GM06990 (cell line): Measurements from ENCODE around the gene STIM2.
"Not testable (repeated sequence)": the region's sequence is repeated elsewhere in the genome, so short reads cannot be mapped to it uniquely, and the experiment has no call there.

Experiments used
- DNase-seq: peaks from one replicate; pipeline ENCODE4 v3.0.0-alpha.2; 2011; ENCODE audit not compliant: insufficient read length; ENCODE audit errors: extremely low read depth
- H3K27me3 ChIP-seq: replicated peaks from 2 replicates; pipeline ENCODE4 v1.6.0; 2011; ENCODE audit warnings: low read length; ENCODE audit not compliant: control insufficient read depth, insufficient read depth
- H3K36me3 ChIP-seq: 2 replicates; pipeline ENCODE4 v1.5.1; 2011; ENCODE audit warnings: low read length; ENCODE audit not compliant: control insufficient read depth, insufficient read depth
- H3K4me3 ChIP-seq: replicated peaks from 2 replicates; pipeline ENCODE4 v1.5.1; 2011; ENCODE audit warnings: low read depth, mild to moderate bottlenecking, control low read depth, low read length
- TF ChIP-seq, protein P1 (sequence below): IDR thresholded peaks from 2 replicates; pipeline ENCODE4 v1.5.1; 2011; ENCODE audit warnings: low read length, control low read depth, mild to moderate bottlenecking, inconsistent platforms; ENCODE audit not compliant: insufficient read depth, poor library complexity, severe bottlenecking

STIM2 gene

GRCh38 chr4:26891867-26892266 is 31.2 kb downstream of the STIM2 start:
- no peak for DNase-seq
- Histone ChIP-seq H3K4me3 (no peak overlapping the region), H3K27me3 (no peaks in the 10 kb centered on the region), H3K36me3 (no peaks in the 10 kb centered on the region)
- TF ChIP-seq, protein P1, sequence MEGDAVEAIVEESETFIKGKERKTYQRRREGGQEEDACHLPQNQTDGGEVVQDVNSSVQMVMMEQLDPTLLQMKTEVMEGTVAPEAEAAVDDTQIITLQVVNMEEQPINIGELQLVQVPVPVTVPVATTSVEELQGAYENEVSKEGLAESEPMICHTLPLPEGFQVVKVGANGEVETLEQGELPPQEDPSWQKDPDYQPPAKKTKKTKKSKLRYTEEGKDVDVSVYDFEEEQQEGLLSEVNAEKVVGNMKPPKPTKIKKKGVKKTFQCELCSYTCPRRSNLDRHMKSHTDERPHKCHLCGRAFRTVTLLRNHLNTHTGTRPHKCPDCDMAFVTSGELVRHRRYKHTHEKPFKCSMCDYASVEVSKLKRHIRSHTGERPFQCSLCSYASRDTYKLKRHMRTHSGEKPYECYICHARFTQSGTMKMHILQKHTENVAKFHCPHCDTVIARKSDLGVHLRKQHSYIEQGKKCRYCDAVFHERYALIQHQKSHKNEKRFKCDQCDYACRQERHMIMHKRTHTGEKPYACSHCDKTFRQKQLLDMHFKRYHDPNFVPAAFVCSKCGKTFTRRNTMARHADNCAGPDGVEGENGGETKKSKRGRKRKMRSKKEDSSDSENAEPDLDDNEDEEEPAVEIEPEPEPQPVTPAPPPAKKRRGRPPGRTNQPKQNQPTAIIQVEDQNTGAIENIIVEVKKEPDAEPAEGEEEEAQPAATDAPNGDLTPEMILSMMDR, result no peak

- H3K27me3 ChIP-seq, result no peaks in the 10 kb centered on the region
- no peaks in the 10 kb centered on the region for H3K36me3 ChIP-seq
- no peak overlapping the region for H3K4me3 ChIP-seq
- TF ChIP-seq, protein P1, result no peak
- no peak for DNase-seq
Observed at GRCh38 chr4:26892480-26893150, 32.0 kb downstream of the STIM2 start.

DNA sequence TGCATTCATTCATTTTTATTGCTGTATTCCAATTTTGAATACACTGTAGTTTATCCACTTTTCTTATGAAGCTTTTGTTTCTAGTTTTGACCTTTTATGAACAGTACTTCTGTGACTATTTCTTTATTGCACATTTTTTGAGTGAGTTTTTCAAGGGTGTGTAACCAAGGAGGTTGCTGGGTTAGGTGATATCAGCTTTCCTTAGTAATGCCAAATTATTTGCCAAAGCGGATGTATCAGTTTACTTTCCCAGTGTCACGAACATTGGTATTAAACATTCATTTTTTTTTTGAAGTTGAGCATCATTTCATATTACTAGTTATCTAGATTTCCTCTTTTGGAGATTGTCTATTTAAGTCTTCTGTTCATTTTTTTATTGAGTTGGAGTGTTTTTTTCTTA is 32.9 kb downstream of the STIM2 start:
- no peaks in the 10 kb centered on the region for H3K36me3 ChIP-seq
- no peak for DNase-seq
- TF ChIP-seq, protein P1, result no peak
- H3K4me3 ChIP-seq, result no peak overlapping the region
- H3K27me3 ChIP-seq, result no peaks in the 10 kb centered on the region

DNA sequence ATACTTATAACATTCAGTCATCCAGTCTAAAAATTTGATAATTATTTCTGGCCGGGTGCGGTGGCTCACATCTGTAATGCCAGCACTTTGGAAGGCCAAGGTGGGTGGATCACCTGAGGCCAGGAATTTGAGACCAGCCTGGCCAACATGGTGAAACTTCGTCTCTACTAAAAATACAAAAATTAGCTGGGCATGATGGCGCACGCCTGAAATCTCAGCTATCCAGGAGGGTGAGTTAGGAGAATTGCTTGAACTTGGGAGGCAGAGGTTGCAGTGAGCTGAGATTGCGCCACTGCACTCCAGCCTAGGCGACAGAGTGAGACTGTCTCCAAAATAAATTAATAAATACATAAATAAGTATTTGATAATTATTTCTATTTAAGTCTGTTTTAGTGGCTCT is 34.2 kb downstream of the STIM2 start:
- not testable (repeated sequence) for DNase-seq, H3K27me3 ChIP-seq, H3K36me3 ChIP-seq, H3K4me3 ChIP-seq

- no peak for DNase-seq
- Histone ChIP-seq H3K27me3 (no peaks in the 10 kb centered on the region), H3K4me3 (no peak overlapping the region), H3K36me3 (no peaks in the 10 kb centered on the region)
- TF ChIP-seq, protein P1, result no peak
Observed at GRCh38 chr4:26896636-26897035, 36.0 kb downstream of the STIM2 start.

DNA sequence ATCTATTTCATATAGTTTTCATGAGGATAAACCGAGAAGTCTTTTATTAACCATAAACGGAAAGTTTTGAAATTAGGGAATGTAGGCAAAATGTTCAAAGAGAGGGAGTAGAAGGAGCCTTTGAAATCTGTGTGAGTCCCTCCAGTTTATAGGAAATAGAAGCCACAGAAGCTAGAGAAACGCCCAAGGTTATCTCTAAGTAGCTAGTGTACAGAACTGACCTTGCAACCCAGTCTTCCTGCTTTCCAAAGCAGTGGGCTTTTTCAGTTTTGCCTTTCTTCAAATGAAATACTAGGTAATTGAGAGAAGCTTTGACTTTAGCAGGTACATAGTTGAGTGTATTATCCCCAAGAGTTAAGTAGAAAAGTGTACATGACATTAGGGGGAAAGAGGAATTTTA is 39.4 kb downstream of the STIM2 start:
- no peaks in the 10 kb centered on the region for H3K36me3 ChIP-seq
- TF ChIP-seq, protein P1, result no peak
- no peak for DNase-seq
- no peaks in the 10 kb centered on the region for H3K27me3 ChIP-seq
- no peak overlapping the region for H3K4me3 ChIP-seq
